Transverse colon (tissue), 4 donors: ENCODE measurements around the gene RELL2.

Experiments
- POLR2A ChIP-seq: fragments of 450-650 bp; IDR thresholded peaks from one replicate; pipeline ENCODE4 v1.6.1; 2016; ENCODE audit warnings: antibody characterized with exemption, mild to moderate bottlenecking, moderate library complexity
- POLR2AphosphoS5 ChIP-seq, 3 donors: sonication (generic); formaldehyde crosslinking; IDR thresholded peaks; one replicate each; pipeline ENCODE4 v1.6.1; 2016; ENCODE audit warnings: antibody characterized with exemption in 3 of 3
- TF ChIP-seq, protein P1 (sequence below), 5 experiments: fragments of 200-600 bp in 3 of 5; fragments of 450-650 bp in 2 of 5; sonication (generic) in 3 of 5; IDR thresholded peaks; 1 replicate in 2 of 5; 2 replicates in 3 of 5; pipeline ENCODE4 v1.5.1; 2016 to 2017; ENCODE audit warnings: antibody characterized with exemption in 5 of 5, inconsistent platforms in 3 of 5, mild to moderate bottlenecking in 2 of 5, moderate library complexity in 1 of 5

DNA sequence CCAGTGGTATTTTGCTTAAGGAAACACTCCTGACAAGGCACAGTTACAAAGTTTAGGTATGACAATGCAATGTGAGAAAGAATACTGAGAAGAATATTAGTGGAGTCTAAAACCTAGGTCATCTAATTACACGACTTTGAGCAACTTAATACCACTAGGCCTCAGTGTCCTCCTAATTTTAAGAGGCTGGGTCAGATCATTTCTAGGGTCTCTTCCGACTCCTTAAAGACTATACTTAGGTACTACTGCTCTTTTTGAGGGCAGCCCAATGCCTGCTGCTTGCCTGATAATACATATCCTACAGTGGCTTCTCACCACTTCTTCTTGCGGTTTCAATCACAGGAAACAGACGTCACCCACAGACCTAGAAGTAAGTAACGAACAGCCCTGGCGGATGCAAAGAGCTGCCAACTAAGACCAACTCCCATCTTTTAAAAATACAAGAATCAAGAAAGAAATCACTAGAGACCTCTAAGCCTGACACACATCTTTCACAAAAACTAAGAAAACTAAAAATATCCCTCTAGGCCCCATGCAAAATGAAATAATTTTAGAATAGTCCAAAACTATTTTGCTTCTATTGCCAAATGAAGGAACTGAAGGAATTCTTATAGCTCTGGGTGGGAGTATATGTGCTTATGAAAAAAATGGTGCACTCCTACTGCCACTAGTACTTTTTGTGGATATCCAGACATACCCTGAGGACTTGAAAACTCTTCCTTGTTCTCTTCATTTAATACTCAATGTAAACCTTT, 31.1 kb upstream of the RELL2 start:
- TF ChIP-seq, protein P1, sequence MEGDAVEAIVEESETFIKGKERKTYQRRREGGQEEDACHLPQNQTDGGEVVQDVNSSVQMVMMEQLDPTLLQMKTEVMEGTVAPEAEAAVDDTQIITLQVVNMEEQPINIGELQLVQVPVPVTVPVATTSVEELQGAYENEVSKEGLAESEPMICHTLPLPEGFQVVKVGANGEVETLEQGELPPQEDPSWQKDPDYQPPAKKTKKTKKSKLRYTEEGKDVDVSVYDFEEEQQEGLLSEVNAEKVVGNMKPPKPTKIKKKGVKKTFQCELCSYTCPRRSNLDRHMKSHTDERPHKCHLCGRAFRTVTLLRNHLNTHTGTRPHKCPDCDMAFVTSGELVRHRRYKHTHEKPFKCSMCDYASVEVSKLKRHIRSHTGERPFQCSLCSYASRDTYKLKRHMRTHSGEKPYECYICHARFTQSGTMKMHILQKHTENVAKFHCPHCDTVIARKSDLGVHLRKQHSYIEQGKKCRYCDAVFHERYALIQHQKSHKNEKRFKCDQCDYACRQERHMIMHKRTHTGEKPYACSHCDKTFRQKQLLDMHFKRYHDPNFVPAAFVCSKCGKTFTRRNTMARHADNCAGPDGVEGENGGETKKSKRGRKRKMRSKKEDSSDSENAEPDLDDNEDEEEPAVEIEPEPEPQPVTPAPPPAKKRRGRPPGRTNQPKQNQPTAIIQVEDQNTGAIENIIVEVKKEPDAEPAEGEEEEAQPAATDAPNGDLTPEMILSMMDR (IDR thresholded peaks at IDR 0.05): no peak
- TF ChIP-seq POLR2AphosphoS5 (IDR thresholded peaks at IDR 0.05): peak in 1 of 3 donors; percentile 14
- no peak for TF ChIP-seq POLR2A
